ENCODE results near the gene ARHGEF17. TPM values are rescaled to one million over a fixed set of nuclear protein-coding genes. Genes with fewer than 3 reads are reported as not detected.

Gene ARHGEF17
- total and polyA plus RNA-seq, 10 donors = 5.1 to 48.5 (median 29.0) TPM

DNA sequence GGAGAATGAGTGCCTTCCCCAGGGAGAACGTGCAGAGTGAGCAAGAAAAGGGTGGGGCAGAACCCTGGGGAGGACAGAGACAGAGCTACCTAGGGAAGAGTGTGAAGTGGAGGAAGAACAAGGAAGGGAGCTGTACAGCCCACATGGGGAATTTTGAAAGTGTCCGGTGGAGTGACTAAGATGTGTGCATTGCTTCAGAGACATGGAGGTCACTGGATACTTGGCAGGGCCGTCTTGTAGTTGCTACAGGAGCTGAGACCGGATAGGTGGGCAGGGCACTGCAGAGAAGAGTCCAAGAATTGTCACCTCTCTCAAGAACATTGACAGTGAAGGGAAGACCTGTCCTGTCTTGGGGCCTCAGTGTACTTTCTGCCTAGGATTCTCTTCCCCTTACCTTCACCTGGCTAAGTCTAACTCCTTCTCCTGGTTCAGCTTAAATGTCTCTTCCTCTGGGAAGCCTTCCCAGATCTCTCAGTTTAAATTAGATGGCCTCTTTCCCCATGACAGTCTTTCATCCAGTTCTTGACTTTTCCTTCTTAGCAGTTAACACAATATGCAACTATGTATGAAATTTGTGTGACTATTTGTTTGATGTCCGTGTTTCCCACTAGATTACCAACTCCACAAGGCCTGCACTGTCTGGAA is 45.1 kb upstream of the ARHGEF17 start:
- H3K27me3 ChIP-seq (replicated peaks in 1 of 7) = peaks cover 0 to 32% (median 9%) of the 10 kb centered on the region in 7 donors
- no peaks in the 10 kb centered on the region for H3K9me3 ChIP-seq
- no peaks in the 10 kb centered on the region for H3K36me3 ChIP-seq
- no peak overlapping the region for H3K27ac ChIP-seq
- TF ChIP-seq CTCF (IDR thresholded peaks at IDR 0.05 in 8 of 11, conservative IDR thresholded peaks at IDR 0.05 in 3 of 11) (no peak), POLR2AphosphoS5 (IDR thresholded peaks at IDR 0.05) (no peak), POLR2A (IDR thresholded peaks at IDR 0.05) (no peak)
- no peak overlapping the region for H3K4me3 ChIP-seq
- no peak for DNase-seq
- intact Hi-C loops (cut with DNase I; ENCODE audit: low total_unique reads) = no loop called here
- H3K4me1 ChIP-seq = peaks cover 5 to 44% (median 17%) of the 10 kb centered on the region in 6 donors
- WGBS, 5 donors = 66 to 88% (median 73%) methylated on average over 5 of the region's 5 CpGs

GRCh38 chr11:73263640-73264039 is 44.4 kb upstream of the ARHGEF17 start:
- no peak for TF ChIP-seq CTCF (IDR thresholded peaks at IDR 0.05 in 8 of 11, conservative IDR thresholded peaks at IDR 0.05 in 3 of 11)
- H3K36me3 ChIP-seq = no peaks in the 10 kb centered on the region
- intact Hi-C loops (cut with DNase I; ENCODE audit: low total_unique reads) = no loop called here
- no peak for DNase-seq
- no peak overlapping the region for H3K4me3 ChIP-seq
- WGBS, 5 donors = 83 to 93% (median 85%) methylated on average over 2 of the region's 2 CpGs
- no peaks in the 10 kb centered on the region for H3K9me3 ChIP-seq
- peaks cover 0 to 32% (median 9%) of the 10 kb centered on the region in 7 donors for H3K27me3 ChIP-seq (replicated peaks in 1 of 7)
- H3K4me1 ChIP-seq = peaks cover 0 to 44% (median 17%) of the 10 kb centered on the region in 6 donors
- H3K27ac ChIP-seq = no peak overlapping the region

DNA sequence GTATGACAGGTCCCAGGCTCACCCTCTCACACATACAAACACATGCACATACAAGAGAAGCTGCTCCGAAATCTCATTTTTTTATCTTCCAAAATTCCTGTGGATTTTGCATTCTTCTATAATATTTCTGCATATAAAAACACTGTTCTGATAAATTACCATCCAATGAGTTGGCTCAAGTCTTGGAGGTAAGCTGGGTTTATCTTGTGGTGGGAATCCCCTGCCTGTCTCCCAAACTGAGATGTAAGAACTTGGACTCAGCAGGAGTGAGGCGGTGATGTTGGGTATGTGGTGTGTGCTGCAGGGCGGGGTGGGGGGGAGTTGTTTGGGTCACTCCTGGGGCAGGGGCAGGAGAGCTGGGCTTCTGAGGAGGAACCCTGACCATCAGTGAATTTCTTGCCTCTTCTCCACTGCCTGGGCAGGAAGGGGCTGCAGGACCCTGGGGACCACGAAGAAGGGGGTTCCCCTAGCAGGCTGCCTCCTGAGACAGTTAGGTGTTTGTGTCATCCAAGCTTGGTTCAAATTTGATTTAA is 42.7 kb upstream of the ARHGEF17 start:
- no peak for DNase-seq
- peak overlapping the region in 5 of 8 donors; percentile 55 to 78 (median 70) for H3K27ac ChIP-seq
- H3K27me3 ChIP-seq (replicated peaks in 1 of 7) = peaks cover 0 to 32% (median 9%) of the 10 kb centered on the region in 7 donors
- H3K9me3 ChIP-seq = no peaks in the 10 kb centered on the region
- intact Hi-C loops (cut with DNase I; ENCODE audit: low total_unique reads) = no loop called here
- TF ChIP-seq POLR2AphosphoS5 (IDR thresholded peaks at IDR 0.05) (no peak), CTCF (IDR thresholded peaks at IDR 0.05 in 8 of 11, conservative IDR thresholded peaks at IDR 0.05 in 3 of 11) (no peak), POLR2A (IDR thresholded peaks at IDR 0.05) (no peak)
- H3K36me3 ChIP-seq = no peaks in the 10 kb centered on the region
- H3K4me3 ChIP-seq = peak overlapping the region in 7 of 8 donors; percentile 18 to 65 (median 42)
- H3K4me1 ChIP-seq = peaks cover 5 to 46% (median 24%) of the 10 kb centered on the region in 6 donors
- 56 to 84% (median 81%) methylated on average over 4 of the region's 4 CpGs for WGBS, 5 donors

DNA sequence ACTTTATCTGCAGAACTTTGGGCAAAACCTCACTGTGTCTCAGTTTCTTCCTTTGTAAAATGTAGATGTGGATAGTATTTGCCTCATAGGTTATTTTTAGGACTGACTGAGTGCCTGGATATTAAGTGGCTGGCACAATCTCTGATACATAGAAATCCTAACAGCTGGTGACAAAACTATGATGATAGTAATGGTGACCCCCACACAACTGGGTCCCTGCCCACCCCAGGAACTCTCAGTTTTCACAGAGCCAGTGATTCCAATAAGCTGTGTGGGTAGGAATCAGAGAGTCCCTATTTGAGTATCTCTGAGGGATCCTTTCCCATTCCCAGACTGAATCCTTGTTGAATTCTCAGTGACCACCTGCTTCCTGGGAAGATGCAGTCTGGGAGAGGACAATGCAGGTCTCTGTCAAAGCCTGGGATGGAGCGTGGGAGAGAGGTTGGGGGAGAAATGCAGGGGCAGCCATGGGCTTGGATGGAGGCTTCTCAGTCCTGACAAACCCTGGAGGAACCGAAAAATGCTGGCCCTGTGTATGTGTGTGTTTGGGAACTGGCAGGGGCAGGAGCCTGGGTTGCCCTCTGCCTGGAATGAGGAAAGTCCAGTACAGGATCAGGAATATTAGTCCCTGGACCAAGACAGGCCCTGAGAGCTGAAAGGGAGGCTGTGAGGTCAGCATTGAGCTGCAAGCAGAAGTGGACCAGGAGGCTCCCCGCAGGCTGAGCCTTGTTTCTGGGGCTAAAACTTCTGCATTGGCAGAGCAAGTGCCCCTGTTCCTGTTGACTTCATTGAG is 42.0 kb upstream of the ARHGEF17 start:
- H3K36me3 ChIP-seq = no peaks in the 10 kb centered on the region
- peak overlapping the region in 5 of 8 donors; percentile 62 to 78 (median 70) for H3K27ac ChIP-seq
- intact Hi-C loops (cut with DNase I; ENCODE audit: low total_unique reads) = no loop called here
- H3K9me3 ChIP-seq = no peaks in the 10 kb centered on the region
- WGBS, 5 donors = 62 to 87% (median 76%) methylated on average over 3 of the region's 3 CpGs
- DNase-seq = no peak
- TF ChIP-seq POLR2A (IDR thresholded peaks at IDR 0.05) (no peak), POLR2AphosphoS5 (IDR thresholded peaks at IDR 0.05) (no peak), CTCF (IDR thresholded peaks at IDR 0.05 in 8 of 11, conservative IDR thresholded peaks at IDR 0.05 in 3 of 11) (no peak)
- H3K4me3 ChIP-seq = peak overlapping the region in 6 of 8 donors; percentile 14 to 65 (median 46)
- H3K27me3 ChIP-seq (replicated peaks in 1 of 7) = peaks cover 0 to 32% (median 9%) of the 10 kb centered on the region in 7 donors
- peaks cover 5 to 52% (median 29%) of the 10 kb centered on the region in 6 donors for H3K4me1 ChIP-seq

Data from spleen (tissue), 11 donors.